Naive B cell (primary cell): ENCODE measurements around the gene GARRE1. TPM values are rescaled to one million over a fixed set of nuclear protein-coding genes. Genes with fewer than 3 reads are reported as not detected.

ENCODE experiments used
- ATAC-seq, 2 donors: fragments of 150-1000 bp; cut with Tn5 transposase; 2 replicates each; pipeline ENCODE4 v1.10.0; 2021; ENCODE audit warnings: low read depth in 2 of 2, mild to moderate bottlenecking in 2 of 2, moderate library complexity in 2 of 2
- DNase-seq: peaks from one replicate; pipeline ENCODE4 v3.0.0; 2022
- H3K27ac Mint-ChIP-seq, 6 donors: one replicate each; pipeline ENCODE4 v1.8.0; 2020 to 2022; ENCODE audit warnings: mild to moderate bottlenecking in 6 of 6, mixed read lengths in 6 of 6, moderate library complexity in 5 of 6, inconsistent platforms in 2 of 6
- H3K27me3 Mint-ChIP-seq, 3 donors: one replicate each; pipeline ENCODE4 v1.8.0; 2021 to 2022; ENCODE audit warnings: mixed read lengths in 3 of 3, mild to moderate bottlenecking in 1 of 3
- H3K36me3 Mint-ChIP-seq, 2 donors: one replicate each; pipeline ENCODE4 v1.8.0; 2020 to 2022; ENCODE audit warnings: mixed read lengths in 2 of 2, inconsistent platforms in 1 of 2, mild to moderate bottlenecking in 1 of 2
- H3K4me1 Mint-ChIP-seq, 3 donors: one replicate each; pipeline ENCODE4 v1.8.0; 2020 to 2022; ENCODE audit warnings: mixed read lengths in 3 of 3, inconsistent platforms in 1 of 3, mild to moderate bottlenecking in 1 of 3, moderate library complexity in 1 of 3
- H3K4me3 Mint-ChIP-seq, 8 donors: one replicate each; pipeline ENCODE4 v1.8.0; 2020 to 2022; ENCODE audit warnings: mild to moderate bottlenecking in 8 of 8, mixed read lengths in 8 of 8, moderate library complexity in 8 of 8, inconsistent platforms in 2 of 8
- H3K9me3 Mint-ChIP-seq, 7 donors: one replicate each; pipeline ENCODE4 v1.8.0; 2020 to 2022; ENCODE audit warnings: mixed read lengths in 7 of 7, mild to moderate bottlenecking in 5 of 7, inconsistent platforms in 2 of 7, moderate library complexity in 1 of 7
- polyA plus RNA-seq, 6 donors: library from polyadenylated mRNA; unstranded; fragments of 300-500 nt; fragmentation: Illumina TruSeq; gene quantifications; one replicate each; pipeline ENCODE4 v1.2.3, GENCODE V29; 2021; ENCODE audit warnings: low read depth in 6 of 6

The GARRE1 gene
- polyA plus RNA-seq, 6 donors from 2014 or later = 2.1 to 16.9 (median 9.4) TPM

DNA sequence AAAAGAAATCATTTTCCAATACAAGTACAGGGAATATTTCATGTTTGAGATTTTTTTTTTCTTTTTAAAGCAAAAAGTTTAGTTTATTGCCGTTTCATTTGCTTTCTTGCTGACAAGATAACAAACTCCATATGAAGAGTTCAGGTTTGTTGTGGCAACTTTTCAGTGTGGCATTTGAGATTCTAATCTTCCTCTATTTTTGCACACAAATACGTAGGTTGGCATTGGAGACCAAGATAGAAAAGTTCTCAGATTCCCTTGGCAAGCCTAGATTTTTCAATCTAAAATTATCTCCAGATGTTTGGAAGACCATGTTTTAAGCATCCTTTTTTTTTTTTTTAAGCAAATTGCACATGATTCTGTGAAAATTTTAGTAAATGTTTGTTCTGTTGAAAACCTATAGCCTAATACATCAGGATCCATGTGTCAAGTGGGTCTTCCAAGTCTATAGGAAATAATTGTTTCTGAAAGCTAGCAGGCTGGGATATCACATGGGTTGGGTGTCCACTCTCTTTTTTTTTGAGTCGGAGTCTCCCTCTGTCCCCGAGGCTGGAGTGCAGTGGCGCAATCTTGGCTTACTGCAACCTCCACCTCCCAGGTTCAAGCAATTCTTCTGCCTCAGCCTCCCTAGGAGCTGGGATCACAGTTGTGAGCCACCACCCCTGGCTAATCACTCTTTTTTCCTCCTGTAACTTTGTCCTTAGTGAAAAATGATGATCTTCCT lies 2.6 kb downstream of the GARRE1 start:
- H3K27ac Mint-ChIP-seq = peak overlapping the region in 3 of 6 donors; percentile 12 to 81 (median 28)

DNA sequence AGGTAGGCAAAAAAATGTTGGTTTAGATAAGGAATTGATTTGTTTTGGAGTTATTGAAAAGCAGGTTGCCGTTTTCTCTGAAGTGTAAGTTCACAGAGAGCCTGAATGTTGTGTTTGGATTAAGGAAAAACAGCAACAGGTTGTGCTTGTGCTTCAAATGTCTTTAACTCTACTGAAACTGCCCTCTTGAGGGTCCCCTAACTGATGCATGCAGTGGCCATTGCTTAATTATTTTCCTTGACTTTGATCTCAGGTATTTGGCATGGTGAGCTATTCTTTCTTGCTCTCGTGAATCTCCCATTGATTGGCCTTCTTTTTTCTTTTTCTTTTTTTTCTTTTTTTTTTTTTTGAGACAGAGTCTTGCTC lies 3.2 kb downstream of the GARRE1 start:
- Mint-ChIP-seq H3K9me3 (no peaks in the 10 kb centered on the region), H3K27ac (peak overlapping the region in 1 of 6 donors; percentile 81), H3K36me3 (peaks cover 0 to 3% of the 10 kb centered on the region in 2 donors), H3K4me1 (peaks cover 38 to 71% (median 51%) of the 10 kb centered on the region in 3 donors), H3K4me3 (peak overlapping the region in 4 of 8 donors; percentile 23 to 94 (median 64)), H3K27me3 (no peaks in the 10 kb centered on the region)
- no peak for DNase-seq
- ATAC-seq = no peak

More for the DNA sequence above, 2.6 kb downstream of the GARRE1 start:
- no peaks in the 10 kb centered on the region for H3K27me3 Mint-ChIP-seq
- H3K36me3 Mint-ChIP-seq = peaks cover 0 to 3% of the 10 kb centered on the region in 2 donors
- peak overlapping the region in 5 of 8 donors; percentile 19 to 94 (median 73) for H3K4me3 Mint-ChIP-seq
- H3K4me1 Mint-ChIP-seq = peaks cover 38 to 71% (median 50%) of the 10 kb centered on the region in 3 donors
- H3K9me3 Mint-ChIP-seq = no peaks in the 10 kb centered on the region
- DNase-seq (no peak), ATAC-seq (no peak)

DNA sequence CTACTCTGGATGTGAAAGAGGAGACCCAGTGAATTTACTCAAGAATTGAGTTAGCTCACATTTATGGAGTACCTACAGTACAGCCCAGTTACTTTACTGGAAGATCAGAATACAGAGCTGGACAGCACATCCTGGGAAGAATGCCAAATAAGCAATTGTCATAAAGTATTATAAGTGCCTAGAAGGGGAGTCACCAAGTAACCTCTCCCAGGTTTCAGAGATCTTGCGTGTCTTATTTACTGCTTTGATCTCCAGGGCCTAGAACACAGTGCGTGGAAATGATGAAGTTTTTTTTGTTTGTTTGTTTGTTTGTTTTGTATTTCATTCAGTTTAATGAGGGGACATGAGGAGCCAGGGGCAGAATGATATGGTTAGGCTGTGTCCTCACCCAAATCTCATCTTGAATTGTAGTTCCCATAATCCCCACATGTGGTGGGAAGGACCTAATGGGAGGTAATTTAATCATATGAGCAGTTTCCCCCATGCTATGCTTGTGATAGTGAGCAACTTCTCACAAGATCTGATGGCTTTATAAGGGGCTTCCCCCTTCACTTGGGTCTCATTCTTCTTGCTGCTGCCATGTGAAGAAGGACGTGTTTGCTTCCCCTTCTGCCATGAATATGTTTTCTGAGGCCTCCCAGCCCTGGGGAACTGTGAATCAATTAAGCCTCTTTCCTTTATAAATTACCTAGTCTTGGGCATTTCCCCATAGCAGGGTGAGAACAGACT lies 5.2 kb downstream of the GARRE1 start:
- H3K4me1 Mint-ChIP-seq = peaks cover 34 to 69% (median 47%) of the 10 kb centered on the region in 3 donors
- DNase-seq (no peak), ATAC-seq (peak; percentile 25 to 45)
- no peaks in the 10 kb centered on the region for H3K27me3 Mint-ChIP-seq
- H3K36me3 Mint-ChIP-seq = peaks cover 0 to 3% of the 10 kb centered on the region in 2 donors
- H3K4me3 Mint-ChIP-seq = peak overlapping the region in 2 of 8 donors; percentile 8 to 45
- H3K27ac Mint-ChIP-seq = peak overlapping the region; percentile 22 to 77 (median 54)
- no peaks in the 10 kb centered on the region for H3K9me3 Mint-ChIP-seq

DNA sequence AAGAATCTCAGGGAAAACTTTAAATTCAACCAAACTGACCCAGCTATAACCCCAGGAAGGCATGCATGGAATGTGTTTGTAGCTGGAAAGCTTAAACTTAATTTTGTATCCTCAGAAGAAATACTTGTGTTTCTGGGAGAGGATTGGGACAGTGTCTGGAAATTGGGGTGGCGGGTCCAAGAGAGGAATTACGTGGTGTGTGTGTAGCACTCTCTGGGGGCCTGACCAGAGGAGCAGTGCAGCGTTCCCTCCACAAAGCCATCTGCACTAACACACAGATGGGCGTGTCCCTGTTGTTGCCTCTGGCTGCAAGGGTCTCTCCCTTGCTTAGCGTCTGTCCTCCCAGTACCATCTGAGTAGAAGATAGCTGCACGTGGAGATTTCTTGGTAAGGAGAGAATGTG lies 6.4 kb downstream of the GARRE1 start:
- ATAC-seq (no peak), DNase-seq (no peak)
- Mint-ChIP-seq H3K27ac (peak overlapping the region in 1 of 6 donors; percentile 38), H3K4me3 (no peak overlapping the region), H3K4me1 (peaks cover 46 to 75% (median 60%) of the 10 kb centered on the region in 3 donors), H3K9me3 (no peaks in the 10 kb centered on the region), H3K36me3 (peaks cover 0 to 3% of the 10 kb centered on the region in 2 donors), H3K27me3 (no peaks in the 10 kb centered on the region)

DNA sequence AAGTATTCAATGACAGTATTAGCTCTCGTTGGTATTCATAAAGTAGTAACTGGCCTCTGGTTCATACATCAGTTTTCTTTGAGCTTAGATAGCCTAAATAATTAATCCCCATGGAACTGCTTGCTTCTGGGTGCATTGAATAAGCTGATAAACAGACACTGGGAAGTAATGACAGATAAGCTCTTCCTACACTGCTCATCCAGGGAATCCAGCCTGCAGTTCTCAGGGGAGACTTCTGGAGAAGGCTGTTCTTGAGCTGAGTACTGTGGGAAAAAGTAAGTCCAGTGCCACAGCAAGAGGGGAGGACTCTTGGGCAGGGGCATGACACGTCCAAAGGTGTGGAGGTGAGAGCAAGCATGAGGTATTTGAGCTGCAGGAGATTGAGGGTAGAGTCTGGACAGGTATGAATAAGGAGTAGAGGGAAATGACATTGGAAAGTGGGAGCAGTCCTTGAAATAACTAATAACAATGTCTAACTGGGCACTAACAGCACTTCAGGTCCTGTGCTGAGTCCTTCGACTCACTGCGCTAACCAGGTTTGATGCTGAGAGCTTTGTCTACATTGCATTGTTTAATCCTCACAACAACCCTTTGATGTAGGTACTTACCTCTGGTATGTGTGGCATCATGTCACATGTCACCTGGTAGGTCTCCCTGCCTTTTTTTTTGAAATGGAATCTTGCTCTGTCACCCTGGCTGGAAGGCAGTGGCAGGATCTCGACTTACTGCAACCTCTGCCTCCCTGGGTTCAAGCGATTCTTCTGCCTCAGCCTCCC lies 7.2 kb downstream of the GARRE1 start:
- ATAC-seq (no peak), DNase-seq (no peak)
- H3K4me1 Mint-ChIP-seq = peaks cover 49 to 78% (median 67%) of the 10 kb centered on the region in 3 donors
- no peaks in the 10 kb centered on the region for H3K9me3 Mint-ChIP-seq
- H3K4me3 Mint-ChIP-seq = peak overlapping the region in 1 of 8 donors; percentile 33
- peaks cover 0 to 3% of the 10 kb centered on the region in 2 donors for H3K36me3 Mint-ChIP-seq
- H3K27ac Mint-ChIP-seq = no peak overlapping the region
- H3K27me3 Mint-ChIP-seq = no peaks in the 10 kb centered on the region

DNA sequence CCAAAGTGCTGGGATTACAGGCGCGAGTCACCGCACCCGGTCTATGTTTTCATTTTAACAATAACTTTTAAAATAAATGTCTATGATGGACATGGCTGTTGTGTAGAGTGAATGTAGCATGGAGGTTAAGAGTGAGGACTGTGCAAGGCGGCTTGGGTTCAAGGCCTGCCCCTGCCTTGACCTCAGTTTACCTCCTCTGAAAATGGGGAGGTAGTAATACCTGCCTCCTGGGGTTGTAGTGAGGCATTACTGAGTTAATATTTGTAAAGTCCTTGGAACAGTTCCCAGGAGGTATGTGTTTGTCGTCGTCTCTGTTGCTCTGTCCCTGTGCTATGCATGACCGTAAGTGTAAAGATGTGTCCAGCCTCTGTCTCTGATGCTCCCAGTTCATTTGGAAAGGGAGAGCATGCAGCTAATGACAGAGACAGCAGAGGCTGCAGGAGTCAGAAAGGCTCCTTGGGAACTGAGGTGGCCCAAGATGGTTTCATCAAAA lies 9.4 kb downstream of the GARRE1 start:
- no peaks in the 10 kb centered on the region for H3K36me3 Mint-ChIP-seq
- H3K27ac Mint-ChIP-seq = peak overlapping the region in 3 of 6 donors; percentile 74 to 96 (median 82)
- H3K4me3 Mint-ChIP-seq = peak overlapping the region in 1 of 8 donors; percentile 3
- no peaks in the 10 kb centered on the region for H3K9me3 Mint-ChIP-seq
- H3K27me3 Mint-ChIP-seq = no peaks in the 10 kb centered on the region
- ATAC-seq (no peak), DNase-seq (no peak)
- peaks cover 52 to 77% (median 64%) of the 10 kb centered on the region in 3 donors for H3K4me1 Mint-ChIP-seq

DNA sequence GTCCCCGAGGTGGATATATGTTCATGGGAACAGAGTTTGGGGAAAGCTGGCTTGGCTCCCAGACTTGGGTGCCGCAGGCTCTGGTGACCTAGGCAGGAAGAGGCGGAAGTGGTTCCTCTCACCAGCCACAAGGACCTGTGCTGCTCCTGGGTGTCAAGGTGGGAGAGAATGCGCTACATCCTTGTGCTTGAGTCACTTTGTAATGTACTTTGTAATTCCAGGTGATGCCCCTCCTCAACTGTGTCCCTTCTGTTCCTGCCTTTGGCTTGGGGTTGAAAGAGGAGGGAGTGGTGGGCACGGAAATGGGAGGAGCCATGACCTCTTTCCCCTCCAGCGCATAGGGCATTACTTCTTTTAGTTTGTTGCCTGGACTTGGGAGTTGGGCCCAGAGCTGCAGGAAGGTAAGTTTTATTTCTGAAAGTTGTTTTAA lies 10.9 kb downstream of the GARRE1 start:
- peak overlapping the region in 3 of 6 donors; percentile 55 to 82 (median 56) for H3K27ac Mint-ChIP-seq
- peak overlapping the region in 1 of 8 donors; percentile 37 for H3K4me3 Mint-ChIP-seq
- no peak for DNase-seq
- ATAC-seq = no peak
- no peaks in the 10 kb centered on the region for H3K27me3 Mint-ChIP-seq
- H3K4me1 Mint-ChIP-seq = peaks cover 52 to 78% (median 67%) of the 10 kb centered on the region in 3 donors
- H3K9me3 Mint-ChIP-seq = no peaks in the 10 kb centered on the region
- peaks cover 0 to 3% of the 10 kb centered on the region in 2 donors for H3K36me3 Mint-ChIP-seq

DNA sequence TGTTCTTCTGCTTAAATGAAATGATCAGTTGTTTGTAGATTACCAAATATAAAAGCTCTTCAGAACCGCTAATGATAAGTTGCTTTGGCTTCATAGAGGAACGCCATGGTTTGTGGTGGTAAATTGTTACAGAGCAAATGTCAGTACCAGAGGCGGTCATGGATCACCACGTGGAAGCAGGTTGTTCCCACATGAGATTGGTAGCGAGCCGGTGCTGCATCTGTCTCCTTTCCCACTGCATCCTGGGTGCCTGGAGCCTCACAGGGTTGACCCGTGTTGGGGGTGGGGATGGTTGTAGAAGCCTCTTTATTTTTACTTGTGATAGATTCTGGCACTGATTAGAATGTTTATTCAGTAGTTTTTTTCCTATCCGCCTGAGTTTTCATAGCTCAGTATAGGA lies 14.7 kb downstream of the GARRE1 start:
- Mint-ChIP-seq H3K4me3 (peak overlapping the region; percentile 44 to 91 (median 81)), H3K4me1 (peaks cover 63 to 97% (median 78%) of the 10 kb centered on the region in 3 donors), H3K27ac (peak overlapping the region; percentile 93 to 98 (median 96)), H3K36me3 (peaks cover 0 to 3% of the 10 kb centered on the region in 2 donors), H3K9me3 (no peaks in the 10 kb centered on the region), H3K27me3 (no peaks in the 10 kb centered on the region)
- ATAC-seq = no peak
- DNase-seq = no peak

DNA sequence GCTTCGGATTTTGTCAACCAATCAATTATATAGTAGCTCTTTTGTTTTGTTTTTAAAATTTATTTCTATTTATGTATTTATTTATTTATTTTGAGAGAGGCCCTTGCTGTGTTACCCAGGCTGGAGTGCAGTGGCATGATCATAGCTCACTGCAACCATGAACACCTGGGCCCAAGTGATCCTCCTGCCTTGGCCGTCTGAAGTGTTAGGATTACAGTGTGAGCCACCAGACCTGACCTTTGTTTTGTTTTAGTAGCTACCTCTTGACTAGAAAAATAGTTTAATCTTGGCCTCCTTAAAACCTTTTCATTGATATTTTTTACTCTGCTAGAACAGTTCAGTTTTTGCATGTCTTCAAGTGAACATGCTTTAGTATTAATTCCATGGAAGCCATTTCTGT lies 15.1 kb downstream of the GARRE1 start:
- Mint-ChIP-seq H3K4me3 (peak overlapping the region; percentile 64 to 91 (median 81)), H3K27ac (peak overlapping the region; percentile 95 to 98 (median 97)), H3K4me1 (peaks cover 65 to 97% (median 78%) of the 10 kb centered on the region in 3 donors), H3K36me3 (peaks cover 0 to 3% of the 10 kb centered on the region in 2 donors), H3K9me3 (no peaks in the 10 kb centered on the region), H3K27me3 (no peaks in the 10 kb centered on the region)
- DNase-seq (no peak), ATAC-seq (peak; percentile 6 to 22)

DNA sequence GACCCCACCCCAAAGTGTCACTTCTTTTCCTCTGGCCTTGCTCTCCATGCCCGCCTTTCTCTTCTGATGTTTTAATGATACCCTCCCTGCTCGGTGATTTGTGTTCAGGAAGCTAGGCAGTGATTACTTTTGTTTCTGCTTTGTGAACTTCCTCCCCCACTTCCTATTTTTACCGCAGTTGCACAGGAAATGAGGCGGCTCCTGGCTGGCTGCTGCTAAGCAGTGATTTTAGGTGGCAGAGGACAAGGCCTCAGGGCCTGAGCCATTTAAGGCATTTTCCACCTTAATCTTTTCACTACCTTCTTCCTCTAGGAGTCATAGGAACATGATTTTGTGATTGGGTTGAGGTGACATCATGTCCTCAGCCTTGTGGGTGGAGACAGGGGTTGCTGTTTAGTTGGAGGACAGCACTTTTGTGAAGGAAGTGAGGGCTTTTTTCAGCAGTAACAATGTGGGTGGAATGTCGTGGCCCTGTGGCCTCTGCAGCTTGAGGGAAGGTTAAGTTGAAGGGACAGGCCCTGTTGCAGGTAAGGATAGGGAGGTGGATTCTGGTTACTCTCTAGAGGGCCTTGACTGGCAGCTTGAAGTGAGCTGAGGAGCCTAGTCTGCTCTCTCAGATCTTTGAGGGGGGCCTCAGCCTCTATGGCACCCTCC lies 15.7 kb downstream of the GARRE1 start:
- H3K36me3 Mint-ChIP-seq = peaks cover 0 to 3% of the 10 kb centered on the region in 2 donors
- ATAC-seq (peak; percentile 89 to 91), DNase-seq (peak; percentile 87)
- H3K4me1 Mint-ChIP-seq = peaks cover 61 to 95% (median 78%) of the 10 kb centered on the region in 3 donors
- H3K9me3 Mint-ChIP-seq = no peaks in the 10 kb centered on the region
- H3K4me3 Mint-ChIP-seq = peak overlapping the region; percentile 64 to 91 (median 81)
- no peaks in the 10 kb centered on the region for H3K27me3 Mint-ChIP-seq
- peak overlapping the region; percentile 92 to 98 (median 97) for H3K27ac Mint-ChIP-seq

DNA sequence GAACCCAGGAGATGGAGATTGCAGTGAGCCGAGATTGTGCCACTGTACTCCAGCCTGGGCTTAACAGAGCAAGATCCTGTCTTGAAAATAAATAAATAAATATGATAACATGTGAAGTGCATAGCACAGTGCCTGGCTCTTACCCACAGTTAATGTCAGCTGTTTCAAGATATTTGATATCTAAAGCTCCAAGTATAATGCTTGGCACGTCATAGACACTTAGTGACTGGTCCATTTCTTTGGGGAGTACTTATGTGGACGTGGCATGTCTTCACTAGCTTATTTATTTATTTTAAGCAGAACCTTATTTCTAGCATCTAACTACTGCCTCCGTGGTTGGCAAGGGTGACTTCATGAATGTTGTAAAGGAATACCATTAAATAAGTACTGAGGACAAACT lies 18.8 kb downstream of the GARRE1 start:
- H3K9me3 Mint-ChIP-seq = no peaks in the 10 kb centered on the region
- peaks cover 60 to 96% (median 78%) of the 10 kb centered on the region in 3 donors for H3K4me1 Mint-ChIP-seq
- DNase-seq (no peak), ATAC-seq (no peak)
- H3K36me3 Mint-ChIP-seq = peaks cover 0 to 3% of the 10 kb centered on the region in 2 donors
- no peaks in the 10 kb centered on the region for H3K27me3 Mint-ChIP-seq
- H3K4me3 Mint-ChIP-seq = peak overlapping the region; percentile 28 to 92 (median 71)
- peak overlapping the region; percentile 95 to 98 (median 97) for H3K27ac Mint-ChIP-seq

DNA sequence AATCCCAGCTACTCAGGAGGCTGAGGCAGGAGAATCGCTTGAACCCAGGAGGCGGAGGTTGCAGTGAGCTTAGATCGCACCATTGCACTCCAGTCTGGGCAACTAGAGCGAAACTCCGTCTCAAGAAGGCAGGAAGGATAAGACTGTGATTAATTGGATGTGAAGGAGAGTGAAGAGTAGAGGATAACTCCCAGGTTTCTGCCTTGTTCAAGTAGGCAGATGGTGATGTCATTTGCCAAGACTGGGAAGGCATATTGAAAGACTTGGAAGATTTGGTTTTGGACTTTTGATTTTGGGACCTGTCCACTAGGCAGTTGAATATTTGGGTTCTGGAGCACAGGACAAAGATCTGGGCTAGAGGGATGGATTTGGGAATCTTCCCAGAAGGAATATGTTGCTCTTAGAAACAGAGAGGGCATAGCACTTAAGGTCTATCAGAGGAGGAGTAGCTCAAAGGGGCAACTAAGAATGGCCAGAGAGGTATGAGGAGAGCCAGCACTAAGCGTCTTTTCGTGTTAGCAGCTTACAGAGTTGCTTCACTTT lies 20.0 kb downstream of the GARRE1 start:
- peaks cover 0 to 3% of the 10 kb centered on the region in 2 donors for H3K36me3 Mint-ChIP-seq
- peaks cover 58 to 94% (median 78%) of the 10 kb centered on the region in 3 donors for H3K4me1 Mint-ChIP-seq
- peak overlapping the region; percentile 76 to 98 (median 96) for H3K27ac Mint-ChIP-seq
- no peaks in the 10 kb centered on the region for H3K9me3 Mint-ChIP-seq
- no peaks in the 10 kb centered on the region for H3K27me3 Mint-ChIP-seq
- peak overlapping the region in 3 of 8 donors; percentile 4 to 63 (median 22) for H3K4me3 Mint-ChIP-seq
- no peak for ATAC-seq
- no peak for DNase-seq
